GM21737 (cell line): Measurements from ENCODE around the gene TRIM67.
"Not testable (repeated sequence)": the region's sequence is repeated elsewhere in the genome, so short reads cannot be mapped to it uniquely, and the experiment has no call there.

ENCODE experiments used
- ATAC-seq: cut with Tn5 transposase; IDR thresholded peaks from one replicate; pipeline ENCODE4 v1.9.1; 2021; ENCODE audit warnings: mild to moderate bottlenecking, moderate library complexity; ENCODE audit not compliant: unreplicated experiment

Gene TRIM67

GRCh38 chr1:231203259-231204057 is 41.6 kb downstream of the TRIM67 start:
- no peak for ATAC-seq

GRCh38 chr1:231206856-231207255 is 45.0 kb downstream of the TRIM67 start:
- ATAC-seq = no peak

DNA sequence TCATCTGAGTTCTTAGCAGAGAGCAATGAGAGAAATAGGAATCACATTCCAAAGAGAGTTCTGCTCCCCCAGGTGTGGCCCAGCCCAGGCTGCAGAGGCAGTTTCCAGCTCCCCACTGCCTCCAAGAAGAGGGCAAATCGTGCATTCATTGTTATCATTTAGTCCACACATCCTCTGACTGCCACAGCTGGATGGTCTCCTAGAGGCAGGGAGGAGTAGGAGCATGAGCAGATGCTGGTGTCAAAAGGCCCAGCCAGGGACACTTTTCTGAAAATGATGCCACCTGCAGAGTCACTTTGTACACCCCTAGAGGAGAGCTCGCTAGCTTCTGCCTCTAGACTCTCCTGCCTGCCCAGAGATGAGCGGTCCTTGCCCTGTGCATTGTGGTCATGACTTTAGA is 45.6 kb downstream of the TRIM67 start:
- ATAC-seq = no peak

- ATAC-seq = no peak
These were observed 47.1 kb downstream of the TRIM67 start for GRCh38 chr1:231208980-231209379.

GRCh38 chr1:231209531-231209930 is 47.7 kb downstream of the TRIM67 start:
- ATAC-seq = no peak

DNA sequence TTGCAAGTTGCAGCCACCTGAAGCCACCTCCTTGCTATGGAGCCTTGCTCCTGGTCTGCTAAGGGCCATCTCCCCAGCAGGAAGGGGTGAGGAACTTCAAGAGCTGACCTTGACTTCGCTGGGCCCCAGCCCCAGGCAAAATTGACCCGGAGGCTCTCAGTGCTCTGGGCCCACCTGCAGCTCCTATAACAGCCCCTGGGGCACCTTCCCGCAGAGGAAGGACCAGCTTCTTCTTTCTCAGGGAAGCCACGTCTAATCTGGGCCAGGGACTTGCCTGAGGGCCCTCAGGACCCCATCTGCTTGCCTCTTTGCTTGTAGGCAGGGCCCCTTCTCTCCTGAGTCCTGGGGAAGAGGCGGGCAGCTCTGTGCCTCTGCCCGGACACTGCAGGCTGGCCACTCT is 48.3 kb downstream of the TRIM67 start:
- ATAC-seq = no peak

DNA sequence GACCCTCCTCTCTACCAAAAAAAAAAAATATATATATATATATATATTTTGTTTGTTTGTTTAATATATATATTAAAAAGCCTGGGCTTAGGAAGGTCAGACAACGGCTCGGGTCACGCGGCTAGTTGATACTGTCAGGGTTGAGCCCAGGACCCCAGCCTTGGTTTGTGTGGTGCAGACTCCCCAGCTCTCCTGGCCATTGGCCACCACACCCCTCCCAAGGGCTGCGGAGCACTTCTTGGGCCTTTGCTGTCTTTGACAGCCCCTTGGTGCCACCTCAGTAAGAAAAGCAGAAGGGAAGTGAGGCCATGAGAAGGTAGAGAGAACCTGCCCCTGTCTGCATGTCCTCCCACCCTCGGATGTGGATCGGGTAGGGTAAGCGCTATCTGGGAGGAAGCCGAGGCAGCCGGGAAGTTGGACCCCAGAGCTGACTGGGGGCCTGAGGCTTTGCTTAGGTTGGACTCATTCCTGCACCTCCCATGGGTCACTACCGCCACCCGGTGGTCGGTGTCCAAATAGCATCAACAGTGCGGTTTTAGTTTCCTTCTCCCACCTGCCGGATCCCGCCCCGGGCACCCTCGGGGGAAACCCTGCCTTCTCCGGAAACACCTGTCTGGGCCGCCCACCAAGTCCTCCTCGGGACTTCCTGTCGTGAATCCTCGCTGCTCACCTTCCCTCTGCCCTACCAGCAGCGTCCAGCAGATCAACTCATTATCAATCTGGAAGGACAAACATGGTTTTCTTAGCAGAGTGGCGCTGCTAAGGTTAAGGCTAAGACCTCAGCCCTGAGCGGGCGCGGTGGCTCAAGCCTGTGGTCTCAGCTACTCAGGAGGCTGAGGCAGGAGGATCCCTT is 49.4 kb downstream of the TRIM67 start:
- peak; percentile 87 for ATAC-seq

- ATAC-seq = not testable (repeated sequence)
These were observed 50.4 kb downstream of the TRIM67 start for GRCh38 chr1:231212301-231212700.

DNA sequence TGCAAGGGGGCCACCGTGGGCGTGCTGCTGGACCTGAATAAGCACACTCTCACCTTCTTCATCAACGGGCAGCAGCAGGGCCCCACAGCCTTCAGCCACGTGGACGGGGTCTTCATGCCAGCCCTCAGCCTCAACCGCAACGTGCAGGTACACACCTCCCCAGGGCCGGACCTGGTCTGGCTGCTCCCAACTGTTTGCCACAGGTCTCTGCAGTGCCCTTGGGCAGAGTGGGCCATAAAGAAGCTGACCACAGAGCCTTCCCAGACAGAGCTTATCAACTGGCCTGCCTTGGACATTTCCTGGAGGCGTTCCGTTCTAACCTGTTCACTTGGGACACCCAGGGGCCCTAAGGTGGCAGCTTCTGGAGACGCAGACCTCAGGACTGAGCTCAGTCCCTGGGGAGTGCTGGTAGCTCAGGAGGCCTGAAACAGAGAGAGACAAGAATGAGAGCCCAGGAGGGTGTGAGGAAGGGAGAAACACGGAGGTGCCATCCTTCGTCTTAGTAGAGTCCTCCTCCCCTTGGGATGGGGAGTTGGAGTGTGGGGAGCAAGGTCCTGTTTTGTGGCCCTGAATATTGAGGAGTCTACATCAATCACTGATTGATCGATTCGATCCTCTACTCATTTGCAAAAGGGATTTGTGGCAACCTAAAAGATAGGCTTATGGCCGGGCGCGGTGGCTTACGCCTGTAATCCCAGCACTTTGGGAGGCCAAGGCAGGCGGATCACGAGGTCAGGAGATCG is 52.1 kb downstream of the TRIM67 start:
- ATAC-seq = no peak

DNA sequence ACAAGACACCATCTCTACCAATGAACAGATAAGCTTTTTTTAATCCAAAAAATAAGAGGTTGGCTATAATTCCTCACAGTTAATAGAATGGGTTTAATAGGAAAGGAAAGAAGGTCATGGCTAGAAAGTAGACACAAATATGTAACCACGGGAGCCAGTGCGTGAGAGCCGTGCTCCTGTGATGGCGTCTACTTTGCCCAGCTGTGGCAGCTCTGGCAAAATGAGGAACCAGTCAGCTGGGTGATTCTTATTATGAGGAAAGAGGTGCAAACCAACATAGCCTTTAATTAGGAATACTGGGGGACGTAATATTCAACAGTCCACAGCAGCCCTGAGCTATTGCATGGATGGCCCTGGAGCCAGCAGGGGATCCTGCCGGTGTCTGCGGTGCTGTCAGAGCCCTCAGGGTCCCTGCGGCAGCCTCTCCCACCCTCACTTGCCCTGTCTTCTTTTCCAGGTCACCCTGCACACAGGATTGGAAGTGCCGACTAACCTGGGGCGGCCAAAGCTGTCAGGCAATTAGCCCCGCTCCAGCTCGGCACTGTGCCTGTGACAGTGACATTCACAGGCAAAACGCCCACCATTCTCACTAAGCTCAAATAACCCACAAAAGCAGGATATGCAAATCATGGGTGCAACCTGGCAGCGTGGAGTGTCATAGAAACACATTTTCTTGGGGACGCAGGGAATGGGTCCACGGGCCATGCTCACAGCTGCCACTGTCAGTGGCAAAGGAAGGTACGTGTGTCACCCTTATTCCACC is 53.2 kb downstream of the TRIM67 start:
- ATAC-seq = no peak

DNA sequence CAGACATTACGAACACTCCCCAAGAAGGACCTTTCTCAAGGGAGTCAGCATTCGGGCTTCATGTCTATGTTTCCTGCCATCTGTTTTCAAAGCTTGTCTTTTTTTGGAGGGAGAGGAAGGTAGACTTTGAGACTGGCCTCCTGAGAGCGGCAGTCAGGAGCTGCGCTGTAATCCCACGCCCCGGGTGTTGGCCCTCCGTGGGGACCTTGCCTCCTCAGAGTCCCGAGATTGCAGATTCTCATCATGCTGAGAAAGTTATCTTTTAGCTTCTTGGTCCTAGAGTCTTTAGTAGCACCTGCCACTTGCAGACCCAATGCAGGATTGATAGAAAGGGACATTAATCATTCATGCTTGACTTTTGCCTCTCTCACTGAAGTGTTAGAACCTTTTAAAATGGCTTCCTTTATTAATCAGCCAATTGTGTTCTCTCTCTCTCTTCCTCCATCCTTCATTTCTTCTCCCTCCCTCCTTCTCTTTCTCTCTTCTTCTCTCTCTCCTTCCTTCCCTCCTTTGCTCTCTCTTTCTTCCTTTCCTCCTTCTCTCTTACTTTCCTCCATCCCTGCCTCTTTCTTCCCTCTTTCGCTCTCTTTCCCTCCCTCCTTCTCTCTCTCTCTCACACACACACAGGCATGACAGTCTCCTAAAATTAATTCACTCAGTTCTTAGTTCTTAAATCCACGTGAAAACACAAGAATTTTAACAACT is 54.0 kb downstream of the TRIM67 start:
- ATAC-seq = no peak

DNA sequence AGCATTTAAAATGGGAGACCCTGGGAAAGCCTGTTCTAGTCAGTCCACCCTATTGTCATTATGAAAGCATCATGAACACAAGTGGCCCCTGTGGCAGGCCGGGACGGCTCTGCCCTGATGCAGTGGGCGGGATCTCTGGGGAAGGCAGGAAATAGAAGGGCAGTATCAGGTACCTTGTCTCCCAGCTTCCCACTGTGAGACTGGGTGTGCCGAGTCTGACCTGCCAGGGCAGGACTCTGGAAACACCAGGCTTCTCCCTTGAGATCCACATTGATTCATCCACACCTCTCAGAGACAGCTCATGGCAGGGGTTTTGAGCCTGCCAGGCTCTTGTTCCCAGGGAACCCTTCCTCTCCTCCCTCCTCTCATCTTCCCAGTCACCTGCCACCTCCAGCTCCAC is 54.6 kb downstream of the TRIM67 start:
- no peak for ATAC-seq

DNA sequence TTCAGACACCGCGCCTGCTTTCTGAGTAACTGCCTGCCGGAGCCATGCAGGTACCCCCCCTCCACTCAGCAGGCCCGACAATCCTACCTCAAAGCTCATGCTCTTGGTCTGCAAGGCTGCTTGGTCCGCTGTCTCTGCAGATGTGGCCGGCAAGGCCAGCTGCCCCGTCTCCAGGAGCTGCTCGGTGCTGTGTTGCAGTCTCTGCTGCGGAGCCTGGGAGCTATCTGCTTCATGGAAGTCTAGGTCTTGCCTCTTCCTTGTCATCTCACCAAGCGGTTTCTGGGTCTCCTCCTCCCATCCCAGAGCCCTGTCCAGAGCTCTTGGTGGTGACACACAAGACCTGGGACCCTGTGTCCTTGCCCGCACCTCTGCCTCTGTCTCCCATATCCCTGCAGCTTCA is 55.2 kb downstream of the TRIM67 start:
- ATAC-seq = no peak

GRCh38 chr1:231218078-231218477 is 56.2 kb downstream of the TRIM67 start:
- ATAC-seq = no peak

DNA sequence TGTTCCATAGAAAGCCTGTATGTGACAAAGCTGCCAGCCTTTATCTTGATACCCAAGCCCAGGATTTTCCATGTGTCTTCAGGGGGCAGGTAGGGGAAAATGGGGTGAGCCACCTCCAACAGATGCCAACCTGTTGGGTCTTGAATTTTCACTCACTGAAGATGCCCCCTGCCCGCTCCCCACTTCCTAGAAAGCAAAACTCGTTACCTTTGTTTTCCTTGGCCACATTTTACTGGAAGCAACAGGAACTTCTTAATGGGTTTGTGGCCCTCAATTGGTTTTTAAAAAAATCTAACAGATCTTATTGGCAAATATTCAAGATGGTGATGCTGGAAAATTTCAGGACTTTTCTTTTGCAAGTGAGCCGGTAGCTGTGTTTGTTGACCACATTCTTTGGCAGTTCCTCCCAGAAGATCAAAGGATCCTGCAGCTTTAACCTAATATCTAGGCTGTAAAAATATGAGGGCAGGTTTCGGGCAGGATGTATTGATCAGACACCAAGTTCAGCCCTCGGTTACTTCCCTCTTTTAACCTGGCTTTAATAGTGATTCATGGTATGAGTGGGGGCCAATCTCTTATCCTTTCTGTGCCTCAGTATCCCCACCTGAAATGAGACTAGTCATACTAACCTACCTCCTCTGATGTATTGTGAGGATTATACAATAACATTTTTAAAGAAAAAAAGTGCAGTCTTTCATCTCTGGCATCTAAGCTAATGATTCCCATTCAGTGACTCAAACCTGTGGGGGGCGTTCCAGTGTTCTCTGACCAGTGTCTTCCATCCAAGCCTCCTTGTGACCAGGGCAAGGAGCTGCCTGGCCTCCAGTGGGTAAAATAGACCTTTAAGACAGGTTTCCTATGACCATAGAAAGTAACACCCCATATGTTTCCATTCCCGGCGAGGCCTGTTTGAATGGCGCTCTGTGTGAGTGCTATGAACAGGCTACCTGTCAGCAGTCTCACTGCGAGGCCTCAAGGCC is 57.9 kb downstream of the TRIM67 start:
- no peak for ATAC-seq

- no peak for ATAC-seq
These were observed 58.9 kb downstream of the TRIM67 start for GRCh38 chr1:231220801-231221200.

DNA sequence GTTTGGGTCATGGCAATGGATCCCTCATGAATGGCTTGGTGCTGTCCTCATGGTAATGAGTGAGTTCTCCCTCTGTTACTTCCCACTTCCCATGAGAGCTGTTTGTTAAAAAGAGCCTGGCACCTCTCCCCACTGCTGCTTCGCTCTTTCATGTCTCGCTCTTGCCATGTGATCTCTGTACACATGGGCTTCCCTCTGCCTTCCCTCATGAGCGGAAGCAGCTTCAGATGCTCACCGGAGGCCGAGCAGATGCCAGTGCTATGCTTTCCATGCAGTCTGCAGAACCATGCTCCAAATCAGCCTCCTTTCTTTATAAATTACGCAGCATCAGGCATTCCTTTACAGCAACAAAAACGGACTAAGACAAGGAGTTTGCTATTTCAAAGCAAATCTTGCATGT is 64.3 kb downstream of the TRIM67 start:
- no peak for ATAC-seq

DNA sequence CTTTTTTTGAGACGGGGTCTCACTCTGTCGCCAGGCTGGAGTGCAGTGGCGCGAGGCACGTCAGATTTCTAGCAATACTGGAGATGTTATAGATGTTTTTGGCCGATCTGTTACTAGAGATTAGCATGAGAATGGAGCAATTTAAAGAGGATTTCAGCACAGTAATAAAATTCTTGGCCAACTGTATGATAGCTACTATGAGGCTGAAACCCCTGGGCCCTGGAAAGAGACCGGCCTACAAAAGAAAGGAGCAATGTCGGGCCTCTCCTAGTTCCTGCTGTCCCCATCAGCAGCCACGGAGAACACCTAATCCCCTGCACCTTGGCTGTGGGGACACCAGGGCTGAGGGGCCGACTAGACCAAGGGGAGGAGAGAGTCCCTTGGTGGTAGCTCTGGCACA is 69.7 kb downstream of the TRIM67 start:
- no peak for ATAC-seq
